Astrocyte (in vitro differentiated cells and primary cell): ENCODE results near the gene APH1B.

Experiments
- EZH2 ChIP-seq: IDR thresholded peaks from 2 replicates; pipeline ENCODE4 v1.6.1; 2012; ENCODE audit warnings: mild to moderate bottlenecking, low read length, inconsistent platforms; ENCODE audit not compliant: insufficient read depth
- TF ChIP-seq, protein P1 (sequence below): IDR thresholded peaks from 2 replicates; pipeline ENCODE4 v1.5.1; 2011; ENCODE audit warnings: low read depth, mild to moderate bottlenecking, inconsistent platforms, low read length, moderate library complexity; ENCODE audit not compliant: insufficient read depth

DNA sequence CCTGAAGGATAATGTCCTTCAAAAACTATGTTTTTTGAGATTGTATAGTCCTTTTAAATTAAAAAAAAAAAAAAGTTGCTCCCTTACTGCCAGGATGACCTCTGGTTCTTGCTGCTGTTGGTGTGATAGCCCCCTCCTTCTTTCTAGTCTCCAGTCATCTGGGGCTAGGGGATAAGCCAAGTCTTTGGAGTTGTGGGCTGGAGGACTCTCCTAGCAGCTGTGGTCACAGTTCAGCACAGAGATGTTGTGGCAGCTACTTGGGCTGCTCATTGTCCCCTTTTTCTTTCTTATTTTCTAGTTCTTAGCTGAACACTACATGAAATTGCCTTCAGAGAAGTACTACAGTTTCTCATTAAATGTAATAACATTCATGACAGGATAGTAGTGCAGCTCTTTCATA, 39.2 kb upstream of the APH1B start:
- TF ChIP-seq, protein P1, sequence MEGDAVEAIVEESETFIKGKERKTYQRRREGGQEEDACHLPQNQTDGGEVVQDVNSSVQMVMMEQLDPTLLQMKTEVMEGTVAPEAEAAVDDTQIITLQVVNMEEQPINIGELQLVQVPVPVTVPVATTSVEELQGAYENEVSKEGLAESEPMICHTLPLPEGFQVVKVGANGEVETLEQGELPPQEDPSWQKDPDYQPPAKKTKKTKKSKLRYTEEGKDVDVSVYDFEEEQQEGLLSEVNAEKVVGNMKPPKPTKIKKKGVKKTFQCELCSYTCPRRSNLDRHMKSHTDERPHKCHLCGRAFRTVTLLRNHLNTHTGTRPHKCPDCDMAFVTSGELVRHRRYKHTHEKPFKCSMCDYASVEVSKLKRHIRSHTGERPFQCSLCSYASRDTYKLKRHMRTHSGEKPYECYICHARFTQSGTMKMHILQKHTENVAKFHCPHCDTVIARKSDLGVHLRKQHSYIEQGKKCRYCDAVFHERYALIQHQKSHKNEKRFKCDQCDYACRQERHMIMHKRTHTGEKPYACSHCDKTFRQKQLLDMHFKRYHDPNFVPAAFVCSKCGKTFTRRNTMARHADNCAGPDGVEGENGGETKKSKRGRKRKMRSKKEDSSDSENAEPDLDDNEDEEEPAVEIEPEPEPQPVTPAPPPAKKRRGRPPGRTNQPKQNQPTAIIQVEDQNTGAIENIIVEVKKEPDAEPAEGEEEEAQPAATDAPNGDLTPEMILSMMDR: no peak
- no peak for TF ChIP-seq EZH2
